Transverse colon (tissue), 3 donors: Measurements from ENCODE around the gene TANGO6.

Source experiments
- CTCF ChIP-seq, 5 experiments: fragments of 200-600 bp in 3 of 5; fragments of 450-650 bp in 2 of 5; sonication (generic) in 3 of 5; IDR thresholded peaks; 1 replicate in 2 of 5; 2 replicates in 3 of 5; pipeline ENCODE4 v1.5.1; 2016 to 2017; ENCODE audit warnings: antibody characterized with exemption in 5 of 5, inconsistent platforms in 3 of 5, mild to moderate bottlenecking in 2 of 5, moderate library complexity in 1 of 5
- EP300 ChIP-seq: sonication (generic); formaldehyde crosslinking; IDR thresholded peaks from one replicate; pipeline ENCODE4 v1.6.1; 2017; ENCODE audit warnings: antibody characterized with exemption, low read depth
- POLR2A ChIP-seq: fragments of 450-650 bp; IDR thresholded peaks from one replicate; pipeline ENCODE4 v1.6.1; 2016; ENCODE audit warnings: antibody characterized with exemption, mild to moderate bottlenecking, moderate library complexity

GRCh38 chr16:68806981-68807380 lies 36.4 kb upstream of the TANGO6 start:
- no peak for TF ChIP-seq CTCF (IDR thresholded peaks at IDR 0.05)
- no peak for TF ChIP-seq POLR2A
- TF ChIP-seq EP300 = no peak
